CD4-positive, alpha-beta T cell (primary cell): ENCODE data around the gene LRRN4CL. TPM values are rescaled to one million over a fixed set of nuclear protein-coding genes. Genes with fewer than 3 reads are reported as not detected.
A peak's percentile ranks its signal among the peaks of the same experiment; 100 is the strongest.

Experiments used
- ATAC-seq: fragments of 200-7000 bp; cut with Tn5 transposase; one replicate; pipeline ENCODE4 v1.10.0; 2022; ENCODE audit warnings: mild to moderate bottlenecking; ENCODE audit not compliant: poor library complexity
- CTCF ChIA-PET: fragments of 350-600 bp; sonication (Branson Sonifier 250); formaldehyde crosslinking; loops from one replicate; lab custom pipeline; 2021; ENCODE audit warnings: antibody characterized with exemption, inconsistent platforms; lab: Charles Lee
- POLR2A ChIA-PET: fragments of 350-600 bp; sonication (Branson Sonifier 250); formaldehyde crosslinking; loops from one replicate; lab custom pipeline; 2021; ENCODE audit warnings: antibody characterized with exemption, inconsistent platforms; lab: Charles Lee
- DNase-seq, 14 experiments: peaks; one replicate each; pipeline ENCODE4 v3.0.0-alpha.2; 2013 to 2020; ENCODE audit warnings: mixed read lengths in 2 of 14
- H3K27ac ChIP-seq, 2 donors: one replicate each; pipeline versions ENCODE4 v1.5.1 to v1.7.0; 2013; ENCODE audit warnings: low read length in 2 of 2, low read depth in 1 of 2, mild to moderate bottlenecking in 1 of 2
- H3K27me3 ChIP-seq, 2 experiments: 1 replicate in 1 of 2; 2 replicates in 1 of 2; pipeline versions ENCODE4 v1.6.1 to v1.7.0; 2013; ENCODE audit warnings: low read length in 2 of 2, control low read depth in 1 of 2, mild to moderate bottlenecking in 1 of 2, moderate library complexity in 1 of 2; ENCODE audit not compliant: insufficient read depth in 2 of 2, control insufficient read depth in 1 of 2
- H3K36me3 ChIP-seq: one replicate; pipeline ENCODE4 v1.6.1; 2013; ENCODE audit warnings: low read length, control low read depth; ENCODE audit not compliant: insufficient read depth
- H3K4me1 ChIP-seq: one replicate; pipeline ENCODE4 v1.6.1; 2013; ENCODE audit warnings: low read length, control low read depth; ENCODE audit not compliant: insufficient read depth
- H3K4me3 ChIP-seq: one replicate; pipeline ENCODE4 v1.5.1; 2013; ENCODE audit warnings: mild to moderate bottlenecking, low read length, moderate library complexity
- H3K9me3 ChIP-seq, 2 experiments: 1 replicate in 1 of 2; 2 replicates in 1 of 2; pipeline versions ENCODE4 v1.6.1 to v1.7.0; 2013; ENCODE audit warnings: low read length in 2 of 2, mild to moderate bottlenecking in 2 of 2, control low read depth in 1 of 2, moderate library complexity in 1 of 2; ENCODE audit not compliant: control insufficient read depth in 1 of 2, insufficient read depth in 1 of 2
- H3K27ac Mint-ChIP-seq: one replicate; pipeline ENCODE4 v1.8.0; 2020; ENCODE audit warnings: mixed read lengths
- H3K27me3 Mint-ChIP-seq: one replicate; pipeline ENCODE4 v1.8.0; 2021; ENCODE audit warnings: mixed read lengths
- H3K36me3 Mint-ChIP-seq: one replicate; pipeline ENCODE4 v1.8.0; 2021; ENCODE audit warnings: low read depth, mixed read lengths
- H3K4me1 Mint-ChIP-seq: one replicate; pipeline ENCODE4 v1.8.0; 2021; ENCODE audit warnings: low read depth, mixed read lengths
- H3K4me3 Mint-ChIP-seq: one replicate; pipeline ENCODE4 v1.8.0; 2020; ENCODE audit warnings: mild to moderate bottlenecking, mixed read lengths
- H3K9me3 Mint-ChIP-seq: one replicate; pipeline ENCODE4 v1.8.0; 2020; ENCODE audit warnings: mixed read lengths
- intact Hi-C, 2 experiments: fragments of 100-400 bp; cut with DNase I in 1 of 2; cut with micrococcal nuclease in 1 of 2; formaldehyde crosslinking; loops; one replicate each; pipeline versions ENCODE4 v1.15.1 to v1.9.0; 2023 to 2025; cut with DNase I, micrococcal nuclease
- total RNA-seq, 174 experiments: library from RNA in 2 of 174; stranded (reverse) in 2 of 174; gene quantifications; one replicate each; pipeline ENCODE4 v1.2.3 and lab custom pipeline; 2021 to 2026
- TF ChIP-seq, protein P1 (sequence below): fragments of 200-600 bp; IDR thresholded peaks from one replicate; pipeline ENCODE4 v1.8.0; 2022; ENCODE audit warnings: antibody characterized with exemption, mild to moderate bottlenecking

Gene LRRN4CL
- total RNA-seq, 2 experiments from 2014 or later: not detected

- POLR2A ChIA-PET: interaction anchor here (0.7 to 3.8 kb wide), 13 partner anchors 9 to 160 kb away, joined by 3 to 43 read pairs (median 5); partner anchors contain the start of genes AHNAK, C11orf98, CSKMT and GANAB
- ATAC-seq: peak; percentile 77
- Mint-ChIP-seq H3K4me1 (peaks cover 37% of the 10 kb centered on the region), H3K27ac (peak overlapping the region; percentile 87), H3K4me3 (peak overlapping the region; percentile 92), H3K36me3 (peaks cover 33% of the 10 kb centered on the region), H3K9me3 (no peaks in the 10 kb centered on the region), H3K27me3 (no peaks in the 10 kb centered on the region)
- DNase-seq: peak in 12 of 14 experiments; percentile 9 to 78 (median 18)
- H3K4me3 ChIP-seq: no peak overlapping the region
- H3K27ac ChIP-seq: no peak overlapping the region
- H3K9me3 ChIP-seq: no peaks in the 10 kb centered on the region
- intact Hi-C loops: no loop called here
- no peaks in the 10 kb centered on the region for H3K27me3 ChIP-seq
- CTCF ChIA-PET: interaction anchor here (0.6 to 2.7 kb wide), 15 partner anchors 8 to 256 kb away, joined by 3 to 12 read pairs (median 5); partner anchors contain the start of genes C11orf98, CSKMT, LBHD1 and LRRN4CL
- H3K36me3 ChIP-seq: peaks cover 23% of the 10 kb centered on the region
- peaks cover 33% of the 10 kb centered on the region for H3K4me1 ChIP-seq
- TF ChIP-seq, protein P1, sequence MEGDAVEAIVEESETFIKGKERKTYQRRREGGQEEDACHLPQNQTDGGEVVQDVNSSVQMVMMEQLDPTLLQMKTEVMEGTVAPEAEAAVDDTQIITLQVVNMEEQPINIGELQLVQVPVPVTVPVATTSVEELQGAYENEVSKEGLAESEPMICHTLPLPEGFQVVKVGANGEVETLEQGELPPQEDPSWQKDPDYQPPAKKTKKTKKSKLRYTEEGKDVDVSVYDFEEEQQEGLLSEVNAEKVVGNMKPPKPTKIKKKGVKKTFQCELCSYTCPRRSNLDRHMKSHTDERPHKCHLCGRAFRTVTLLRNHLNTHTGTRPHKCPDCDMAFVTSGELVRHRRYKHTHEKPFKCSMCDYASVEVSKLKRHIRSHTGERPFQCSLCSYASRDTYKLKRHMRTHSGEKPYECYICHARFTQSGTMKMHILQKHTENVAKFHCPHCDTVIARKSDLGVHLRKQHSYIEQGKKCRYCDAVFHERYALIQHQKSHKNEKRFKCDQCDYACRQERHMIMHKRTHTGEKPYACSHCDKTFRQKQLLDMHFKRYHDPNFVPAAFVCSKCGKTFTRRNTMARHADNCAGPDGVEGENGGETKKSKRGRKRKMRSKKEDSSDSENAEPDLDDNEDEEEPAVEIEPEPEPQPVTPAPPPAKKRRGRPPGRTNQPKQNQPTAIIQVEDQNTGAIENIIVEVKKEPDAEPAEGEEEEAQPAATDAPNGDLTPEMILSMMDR: peak; percentile 28
These were observed 8.5 kb downstream of the LRRN4CL start for GRCh38 chr11:62680825-62681240.

- ChIA-PET CTCF (interaction anchor here (0.6 to 2.1 kb wide), 3 partner anchors 14 to 87 kb away, joined by 3 to 7 read pairs (median 4); partner anchors contain the start of genes C11orf98, CSKMT and TUT1), POLR2A (interaction anchor here (0.6 to 3.8 kb wide), 10 partner anchors 14 to 202 kb away, joined by 3 to 43 read pairs (median 4); partner anchors contain the start of genes BSCL2, C11orf98, CSKMT and EEF1G)
These were observed 10.3 kb downstream of the LRRN4CL start, which contains the start of gene UBXN1 for GRCh38 chr11:62678770-62679696. TSS of gene UBXN1 (minus strand) at chr11:62679073. CDS start at chr11:62678923, 150 bp downstream.

DNA sequence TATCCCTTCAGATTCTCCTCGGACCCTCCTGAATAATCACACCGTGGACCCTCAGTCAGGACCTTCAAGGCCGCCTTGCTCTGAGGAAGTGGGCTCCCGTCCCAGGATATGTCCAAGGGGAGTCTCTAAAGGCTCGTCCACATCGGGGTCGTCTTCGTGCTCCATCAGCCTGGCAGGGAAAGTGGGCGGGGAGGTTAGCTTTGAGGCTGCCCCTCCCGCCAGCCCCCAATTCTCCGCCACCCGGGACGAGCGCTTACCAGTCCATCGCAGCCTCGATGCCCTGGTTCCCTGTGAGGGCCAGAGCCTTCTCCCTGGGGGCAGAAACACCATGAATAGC, 10.9 kb downstream of the LRRN4CL start:
- peaks cover 38% of the 10 kb centered on the region for H3K36me3 Mint-ChIP-seq
- intact Hi-C loops: no loop called here
- H3K4me3 Mint-ChIP-seq: peak overlapping the region; percentile 91
- peak overlapping the region; percentile 87 for H3K27ac Mint-ChIP-seq
- no peak for ATAC-seq
- no peak for DNase-seq
- ChIA-PET POLR2A (interaction anchor here (0.6 to 3.8 kb wide), 7 partner anchors 13 to 163 kb away, joined by 3 to 43 read pairs (median 5); partner anchors contain the start of genes C11orf98, CSKMT, EEF1G and INTS5), CTCF (no interaction called here)
- peak overlapping the region; percentile 97 for H3K27ac ChIP-seq
- no peaks in the 10 kb centered on the region for H3K9me3 Mint-ChIP-seq
- H3K36me3 ChIP-seq: peaks cover 36% of the 10 kb centered on the region
- no peaks in the 10 kb centered on the region for H3K27me3 Mint-ChIP-seq
- no peaks in the 10 kb centered on the region for H3K27me3 ChIP-seq
- H3K4me1 Mint-ChIP-seq: peaks cover 46% of the 10 kb centered on the region
- peaks cover 35% of the 10 kb centered on the region for H3K4me1 ChIP-seq
- TF ChIP-seq, protein P1: no peak
- peak overlapping the region; percentile 100 for H3K4me3 ChIP-seq
- H3K9me3 ChIP-seq: no peaks in the 10 kb centered on the region

More at GRCh38 chr11:62678770-62679696, 10.3 kb downstream of the LRRN4CL start, which contains the start of gene UBXN1:
- Histone ChIP-seq H3K4me1 (peaks cover 33% of the 10 kb centered on the region), H3K27me3 (no peaks in the 10 kb centered on the region), H3K36me3 (peaks cover 33% of the 10 kb centered on the region), H3K4me3 (peak within 1 kb of the TSS; percentile 100), H3K9me3 (no peaks in the 10 kb centered on the region), H3K27ac (peak within 1 kb of the TSS; percentile 97)
- Mint-ChIP-seq H3K27me3 (no peaks in the 10 kb centered on the region), H3K9me3 (no peaks in the 10 kb centered on the region), H3K27ac (peak within 1 kb of the TSS; percentile 87), H3K36me3 (peaks cover 38% of the 10 kb centered on the region), H3K4me1 (peaks cover 46% of the 10 kb centered on the region), H3K4me3 (peak within 1 kb of the TSS; percentile 91)
- TF ChIP-seq, protein P1: no peak
- intact Hi-C loops: loop anchor here in 1 of 2 experiments (1.0 kb wide), 1 partner anchor 27 kb away; no protein-coding TSS in a partner anchor
- ATAC-seq (peak; percentile 84), DNase-seq (peak; percentile 68 to 93 (median 76))
